GM12865 (cell line): ENCODE results near the gene APEX1.

ENCODE experiments used
- DNase-seq: peaks from one replicate; pipeline ENCODE4 v3.0.0; 2010; ENCODE audit warnings: low read depth
- H3K4me3 ChIP-seq: 2 replicates; pipeline ENCODE4 v1.5.1; 2011; ENCODE audit warnings: mild to moderate bottlenecking, low read depth, low read length, control low read depth
- CTCF ChIP-seq: IDR thresholded peaks from 2 replicates; pipeline ENCODE4 v1.5.1; 2011; ENCODE audit warnings: low read length, control low read depth, low read depth, inconsistent platforms; ENCODE audit not compliant: insufficient read depth; ENCODE audit errors: missing control alignments

The APEX1 gene

GRCh38 chr14:20461225-20462141, 6.5 kb downstream of the APEX1 start, which contains the start of gene PIP4P1:
PIP4P1 (minus strand) TSS chr14:20461434; CDS start chr14:20461325, 109 bp downstream.
- peak; percentile 100 for DNase-seq
- H3K4me3 ChIP-seq: peak within 1 kb of the TSS; percentile 96
- TF ChIP-seq CTCF: no peak

GRCh38 chr14:20468764-20469241, 13.8 kb downstream of the APEX1 start:
- H3K4me3 ChIP-seq: peak overlapping the region; percentile 84
- no peak for TF ChIP-seq CTCF
- no peak for DNase-seq

GRCh38 chr14:20469242-20469889, 14.3 kb downstream of the APEX1 start, which contains the start of gene PNP:
PNP (plus strand) TSS chr14:20469406; CDS start chr14:20469525, 119 bp downstream.
- peak within 1 kb of the TSS; percentile 84 for H3K4me3 ChIP-seq
- TF ChIP-seq CTCF: no peak
- peak; percentile 96 for DNase-seq

- peak; percentile 60 for DNase-seq
- no peak for TF ChIP-seq CTCF
- H3K4me3 ChIP-seq: peak overlapping the region; percentile 84
Observed at GRCh38 chr14:20469890-20470602, 15.0 kb downstream of the APEX1 start.

GRCh38 chr14:20470603-20470901, 15.5 kb downstream of the APEX1 start:
- no peak for TF ChIP-seq CTCF
- no peak for DNase-seq
- H3K4me3 ChIP-seq: peak overlapping the region; percentile 84

GRCh38 chr14:20472536-20473169, 17.6 kb downstream of the APEX1 start:
- no peak overlapping the region for H3K4me3 ChIP-seq
- no peak for TF ChIP-seq CTCF
- DNase-seq: no peak
